Activated T-cell treated with anti-CD3 and anti-CD28 coated beads, Interleukin-2, amount 50 U/mL, for 24 hours (primary cell): Measurements from ENCODE around the gene CTBS.
A peak's percentile ranks its signal among the peaks of the same experiment; 100 is the strongest.
"Not testable (repeated sequence)": the region's sequence is repeated elsewhere in the genome, so short reads cannot be mapped to it uniquely, and the experiment has no call there.

ENCODE experiments used
- DNase-seq: peaks from one replicate; pipeline ENCODE4 v3.0.0-alpha.2; 2020
- H3K27ac Mint-ChIP-seq: 2 replicates; pipeline ENCODE4 v1.8.0; 2020; ENCODE audit warnings: mild to moderate bottlenecking, mixed read lengths
- H3K27me3 Mint-ChIP-seq: 2 replicates; pipeline ENCODE4 v1.8.0; 2020; ENCODE audit warnings: mixed read lengths
- H3K36me3 Mint-ChIP-seq: 2 replicates; pipeline ENCODE4 v1.8.0; 2020; ENCODE audit warnings: low read depth, mixed read lengths
- H3K4me1 Mint-ChIP-seq: 2 replicates; pipeline ENCODE4 v1.8.0; 2020; ENCODE audit warnings: low read depth, mixed read lengths
- H3K4me3 Mint-ChIP-seq: 2 replicates; pipeline ENCODE4 v1.8.0; 2020; ENCODE audit warnings: mild to moderate bottlenecking, moderate library complexity, mixed read lengths
- H3K9me3 Mint-ChIP-seq: 2 replicates; pipeline ENCODE4 v1.8.0; 2020; ENCODE audit warnings: mixed read lengths

The CTBS gene

DNA sequence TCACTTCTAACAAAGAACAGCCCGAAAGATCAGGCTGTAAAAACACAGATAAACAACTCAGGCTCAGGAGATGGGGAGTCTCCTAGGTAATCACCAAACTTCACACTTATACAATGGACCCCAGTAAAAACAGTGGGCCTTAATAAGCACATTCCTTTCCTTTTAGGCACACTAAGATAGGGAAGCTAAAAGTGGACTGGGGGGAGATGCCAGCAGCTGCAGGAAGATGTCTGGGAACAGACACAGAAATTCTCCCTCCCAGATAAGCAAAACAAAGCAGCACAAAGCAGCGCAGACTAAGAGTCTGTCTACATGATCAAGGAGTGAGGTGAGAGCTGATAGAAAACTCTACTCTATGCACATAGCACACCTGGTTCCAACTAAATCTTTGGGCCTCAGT, 29.0 kb upstream of the CTBS start:
- H3K36me3 Mint-ChIP-seq = peaks cover 21% of the 10 kb centered on the region
- H3K27ac Mint-ChIP-seq = no peak overlapping the region
- H3K9me3 Mint-ChIP-seq = peaks cover 27% of the 10 kb centered on the region
- no peak for DNase-seq
- no peak overlapping the region for H3K4me3 Mint-ChIP-seq
- no peaks in the 10 kb centered on the region for H3K27me3 Mint-ChIP-seq
- peaks cover 25% of the 10 kb centered on the region for H3K4me1 Mint-ChIP-seq

DNA sequence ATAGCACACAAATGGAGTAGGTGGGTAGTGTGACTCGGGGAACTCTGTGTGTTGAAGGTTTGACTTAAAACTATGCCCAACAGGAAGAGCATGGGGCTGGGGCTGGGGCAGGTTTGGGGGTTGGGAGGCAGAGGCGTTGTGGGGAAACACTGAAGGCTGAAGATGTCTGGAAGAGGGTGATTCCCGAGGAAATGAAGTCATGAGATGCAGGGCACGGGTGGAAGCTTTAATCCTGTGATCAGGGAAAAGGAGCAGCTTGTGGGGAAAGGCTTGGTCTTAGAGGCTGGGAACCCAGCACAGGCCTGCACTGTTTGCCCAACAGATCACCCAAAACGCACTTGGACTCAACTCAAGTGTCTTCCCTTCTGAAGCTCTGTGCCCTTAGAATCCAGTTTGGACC, 26.6 kb upstream of the CTBS start:
- H3K27ac Mint-ChIP-seq = no peak overlapping the region
- H3K36me3 Mint-ChIP-seq = peaks cover 18% of the 10 kb centered on the region
- H3K4me3 Mint-ChIP-seq = no peak overlapping the region
- no peaks in the 10 kb centered on the region for H3K27me3 Mint-ChIP-seq
- H3K9me3 Mint-ChIP-seq = peaks cover 18% of the 10 kb centered on the region
- DNase-seq = no peak
- H3K4me1 Mint-ChIP-seq = peaks cover 34% of the 10 kb centered on the region

DNA sequence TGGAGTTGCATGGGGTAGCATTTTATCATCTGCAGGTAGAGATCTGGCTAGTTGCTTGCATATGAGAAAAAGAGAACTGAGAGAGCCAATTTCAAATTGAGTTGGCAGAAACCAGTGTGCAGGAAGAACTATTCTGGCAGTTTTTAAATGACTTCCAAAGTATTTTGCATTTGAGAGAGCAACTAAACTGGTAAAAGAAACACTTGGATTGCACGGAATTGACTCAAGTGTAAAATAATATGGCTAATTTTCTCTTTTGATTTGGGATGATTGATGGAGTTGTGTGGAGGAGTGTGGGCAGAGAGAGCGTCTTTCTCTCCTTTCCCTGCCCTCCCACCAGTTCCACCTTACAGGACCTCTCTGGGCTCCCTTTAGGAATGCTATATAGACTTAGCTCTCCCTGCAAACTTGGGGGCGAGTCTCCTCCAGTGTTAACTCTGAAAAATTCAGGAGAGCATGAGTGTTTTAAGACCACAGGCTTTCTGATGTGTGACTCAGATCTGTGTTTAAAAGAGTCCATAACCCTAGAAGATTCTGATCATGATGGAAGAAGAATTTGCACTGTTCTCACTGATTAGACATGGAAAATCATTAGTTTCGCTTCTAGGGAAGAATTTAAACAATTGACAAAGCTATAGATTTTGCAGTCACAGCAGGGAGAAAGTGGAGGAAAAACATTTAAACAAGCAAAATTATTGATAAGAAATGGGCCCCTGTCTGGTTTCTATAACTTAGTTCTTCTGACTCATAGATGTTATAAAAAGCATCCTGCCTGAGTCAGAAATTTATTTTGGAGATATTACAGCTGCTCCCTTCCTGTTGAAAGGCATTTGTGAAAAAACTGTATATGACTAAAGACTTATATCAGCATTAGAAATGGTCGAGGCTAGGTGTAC, 24.9 kb upstream of the CTBS start:
- H3K9me3 Mint-ChIP-seq = peaks cover 2% of the 10 kb centered on the region
- DNase-seq = no peak
- peaks cover under 1% of the 10 kb centered on the region for H3K36me3 Mint-ChIP-seq
- H3K4me3 Mint-ChIP-seq = peak overlapping the region; percentile 32
- peaks cover 34% of the 10 kb centered on the region for H3K4me1 Mint-ChIP-seq
- no peaks in the 10 kb centered on the region for H3K27me3 Mint-ChIP-seq
- peak overlapping the region; percentile 89 for H3K27ac Mint-ChIP-seq

DNA sequence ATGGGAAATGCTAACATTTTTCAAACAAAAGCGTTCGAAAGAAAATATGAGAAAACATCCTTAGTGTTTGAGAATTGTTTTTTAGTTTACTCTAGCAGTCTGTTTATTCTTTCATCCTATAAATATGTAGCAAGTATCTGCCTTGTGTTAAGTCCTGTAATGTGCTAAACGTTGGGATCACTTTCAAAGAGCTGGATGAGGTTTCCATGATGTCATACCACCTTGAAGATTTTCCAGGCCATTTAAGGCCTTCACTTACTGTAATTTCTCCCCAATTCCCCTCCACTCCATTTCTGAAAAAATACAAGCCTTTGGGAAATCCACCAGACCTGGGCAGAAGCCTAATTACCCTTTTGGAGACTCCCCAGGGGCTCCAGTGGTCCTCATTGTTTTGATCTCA, 24.2 kb upstream of the CTBS start:
- H3K36me3 Mint-ChIP-seq = no peaks in the 10 kb centered on the region
- no peak overlapping the region for H3K4me3 Mint-ChIP-seq
- H3K4me1 Mint-ChIP-seq = peaks cover 34% of the 10 kb centered on the region
- H3K9me3 Mint-ChIP-seq = no peaks in the 10 kb centered on the region
- no peaks in the 10 kb centered on the region for H3K27me3 Mint-ChIP-seq
- no peak for DNase-seq
- peak overlapping the region; percentile 89 for H3K27ac Mint-ChIP-seq

DNA sequence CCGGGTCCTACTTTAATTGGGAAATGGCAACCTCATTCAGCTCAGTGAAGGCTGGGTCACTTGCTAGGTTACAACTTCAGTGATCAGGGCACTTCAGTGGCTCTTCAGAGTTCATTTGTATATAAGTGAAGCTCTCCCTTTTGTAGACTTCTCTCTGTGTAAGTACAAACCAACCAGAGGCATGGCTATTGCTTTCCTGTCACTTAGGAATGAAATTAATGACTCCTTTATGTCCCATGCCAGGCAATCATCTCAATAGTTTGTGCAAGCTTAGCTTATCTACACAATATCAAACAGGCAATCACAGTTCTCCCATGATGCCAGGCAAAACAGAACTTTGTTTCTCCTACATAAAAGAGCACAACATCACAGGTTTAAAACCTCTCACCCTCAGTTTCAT, 22.8 kb upstream of the CTBS start:
- no peak for DNase-seq
- no peak overlapping the region for H3K27ac Mint-ChIP-seq
- H3K36me3 Mint-ChIP-seq = no peaks in the 10 kb centered on the region
- no peak overlapping the region for H3K4me3 Mint-ChIP-seq
- no peaks in the 10 kb centered on the region for H3K9me3 Mint-ChIP-seq
- peaks cover 34% of the 10 kb centered on the region for H3K4me1 Mint-ChIP-seq
- H3K27me3 Mint-ChIP-seq = peaks cover 2% of the 10 kb centered on the region

DNA sequence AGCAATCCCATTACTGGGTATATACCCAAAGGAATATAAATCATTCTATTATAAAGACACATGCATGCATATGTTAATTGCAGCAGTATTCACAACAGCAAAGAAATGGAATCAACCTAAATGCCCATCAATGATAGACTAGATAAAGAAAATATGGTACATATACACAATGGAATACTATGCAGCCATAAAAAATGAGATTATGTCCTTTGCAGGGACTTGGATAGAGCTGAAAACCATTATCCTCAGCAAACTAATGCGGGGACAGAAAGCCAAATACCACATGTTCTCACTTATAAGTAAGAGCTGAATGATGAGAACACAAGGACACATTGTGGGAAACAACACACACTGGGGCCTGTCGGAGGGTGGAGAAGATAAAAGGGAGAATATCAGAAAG, 20.7 kb upstream of the CTBS start:
- peaks cover 25% of the 10 kb centered on the region for H3K4me1 Mint-ChIP-seq
- H3K27ac Mint-ChIP-seq, H3K4me3 Mint-ChIP-seq, DNase-seq, H3K36me3 Mint-ChIP-seq, H3K9me3 Mint-ChIP-seq: not testable (repeated sequence)
- H3K27me3 Mint-ChIP-seq = peaks cover 14% of the 10 kb centered on the region

DNA sequence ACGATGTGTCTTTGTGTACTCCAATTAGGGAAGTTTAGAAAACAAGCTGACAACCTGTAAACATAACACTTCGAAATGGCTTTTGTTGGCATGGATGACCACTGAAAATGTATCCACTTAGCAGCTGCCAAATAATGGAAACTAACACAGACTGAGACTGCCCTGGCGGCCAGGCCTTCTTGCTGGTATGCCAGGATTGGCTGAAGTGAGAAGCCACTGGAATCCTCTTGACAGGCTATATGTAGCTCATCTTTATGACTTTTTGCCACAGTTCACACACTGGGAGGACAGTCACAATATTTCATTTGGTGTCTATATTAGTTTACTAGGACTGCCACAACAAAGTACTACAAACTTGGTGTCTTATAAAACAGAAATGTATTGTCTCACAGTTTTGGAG, 12.9 kb upstream of the CTBS start:
- no peak for DNase-seq
- Mint-ChIP-seq H3K27me3 (peaks cover 34% of the 10 kb centered on the region), H3K4me3 (no peak overlapping the region), H3K4me1 (no peaks in the 10 kb centered on the region), H3K9me3 (no peaks in the 10 kb centered on the region), H3K27ac (no peak overlapping the region), H3K36me3 (no peaks in the 10 kb centered on the region)

DNA sequence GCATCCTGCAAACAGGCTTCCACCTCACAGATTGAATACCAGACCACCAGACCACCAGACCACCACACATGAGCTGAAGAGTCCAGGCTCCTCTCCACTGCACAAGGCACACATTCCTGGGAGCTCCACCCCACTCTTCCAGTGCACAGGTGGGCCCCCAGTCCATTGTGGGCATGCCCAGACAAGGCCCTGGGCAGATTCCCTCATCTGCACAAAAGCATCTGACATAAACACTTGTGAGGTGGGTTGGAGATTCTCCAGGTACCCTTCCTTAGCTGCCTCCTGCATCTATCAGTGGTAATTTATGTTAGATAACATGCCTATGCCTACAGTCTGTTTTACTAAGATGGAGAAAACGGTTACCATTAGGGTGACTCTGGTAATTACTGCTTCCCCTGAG, 11.6 kb upstream of the CTBS start:
- Mint-ChIP-seq H3K4me3 (no peak overlapping the region), H3K27me3 (peaks cover 28% of the 10 kb centered on the region), H3K36me3 (no peaks in the 10 kb centered on the region), H3K9me3 (no peaks in the 10 kb centered on the region), H3K4me1 (no peaks in the 10 kb centered on the region), H3K27ac (no peak overlapping the region)
- DNase-seq = no peak

DNA sequence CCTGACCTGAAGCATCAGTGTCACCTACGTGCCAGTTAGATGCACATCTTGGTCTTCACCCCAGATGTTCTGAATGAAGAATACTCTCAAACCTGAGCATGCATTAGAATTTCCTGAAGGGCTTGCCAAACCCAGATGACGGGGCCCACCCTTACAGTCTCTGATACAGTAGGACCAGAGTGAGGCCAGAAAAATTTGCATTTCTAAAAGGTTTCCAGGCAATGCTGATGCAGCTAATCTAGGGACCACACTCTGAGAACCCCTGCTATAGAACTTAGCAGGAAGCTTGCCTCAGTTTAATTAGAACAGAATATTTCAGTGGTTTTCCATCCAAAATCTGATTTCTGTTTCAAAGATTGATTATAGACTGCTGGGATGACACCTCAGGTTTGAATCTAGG, 9.9 kb upstream of the CTBS start:
- DNase-seq = no peak
- Mint-ChIP-seq H3K4me3 (no peak overlapping the region), H3K9me3 (no peaks in the 10 kb centered on the region), H3K27ac (no peak overlapping the region), H3K36me3 (no peaks in the 10 kb centered on the region), H3K4me1 (no peaks in the 10 kb centered on the region), H3K27me3 (peaks cover 16% of the 10 kb centered on the region)

DNA sequence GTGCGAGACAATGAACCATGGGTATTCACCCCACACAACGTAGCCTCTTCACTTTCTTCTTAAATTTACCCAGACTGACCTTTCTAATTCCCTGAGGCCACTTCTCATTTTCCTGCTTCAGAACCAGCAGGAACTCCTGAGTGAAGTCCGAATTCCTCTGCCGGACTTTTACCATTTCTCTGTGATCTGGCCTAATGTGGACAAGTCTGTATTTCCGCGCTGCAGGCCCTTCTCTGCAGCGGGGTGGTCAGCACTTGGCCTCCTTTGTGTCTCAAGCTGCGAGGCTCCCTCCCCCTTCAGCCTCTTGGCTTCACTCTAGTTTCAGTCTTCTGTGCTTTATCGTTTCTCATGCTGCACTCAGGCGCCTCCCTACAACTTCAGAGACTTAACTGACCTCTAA, 9.4 kb upstream of the CTBS start:
- no peak for DNase-seq
- Mint-ChIP-seq H3K27me3 (peaks cover 13% of the 10 kb centered on the region), H3K36me3 (no peaks in the 10 kb centered on the region), H3K4me1 (no peaks in the 10 kb centered on the region), H3K9me3 (no peaks in the 10 kb centered on the region), H3K4me3 (no peak overlapping the region), H3K27ac (no peak overlapping the region)

DNA sequence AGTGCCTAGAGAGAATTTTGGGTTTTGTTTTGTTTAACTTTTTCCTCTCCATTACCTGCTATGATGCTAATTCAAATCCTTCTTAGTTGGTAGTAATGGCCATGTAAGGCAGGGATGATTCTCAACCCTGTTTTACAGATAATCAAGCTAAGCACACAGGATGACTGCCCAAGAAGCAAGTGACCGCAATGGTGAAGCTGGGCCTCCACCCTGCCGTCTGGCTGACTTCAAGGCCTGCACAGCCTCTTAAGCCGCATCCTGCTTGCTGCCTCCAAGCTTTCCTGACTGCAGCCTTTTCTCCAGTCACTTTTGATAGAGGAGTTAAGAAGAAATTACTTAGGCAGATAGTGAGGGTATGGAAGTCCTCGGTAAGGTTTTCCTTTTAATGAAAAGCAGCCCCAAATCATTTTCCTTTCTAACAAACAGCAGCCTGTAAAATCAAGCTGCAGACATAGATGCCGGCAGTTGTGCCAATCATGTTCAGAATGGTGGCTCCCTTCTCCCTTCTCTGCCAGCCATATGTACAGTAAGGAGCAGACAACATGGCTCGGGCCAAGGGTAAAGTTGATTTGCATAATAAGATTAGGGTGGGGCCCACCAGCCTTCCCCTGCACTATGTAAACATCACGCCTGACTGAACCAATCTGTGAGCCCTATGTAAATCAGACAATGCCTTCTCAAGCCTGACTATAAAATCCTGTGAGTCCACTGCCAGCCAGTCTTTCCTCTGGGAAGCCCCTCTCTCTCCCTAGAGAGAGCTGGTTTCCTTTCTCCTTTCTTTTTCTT, 8.8 kb upstream of the CTBS start:
- H3K4me3 Mint-ChIP-seq = no peak overlapping the region
- no peak for DNase-seq
- H3K27me3 Mint-ChIP-seq = peaks cover 8% of the 10 kb centered on the region
- H3K27ac Mint-ChIP-seq = no peak overlapping the region
- H3K4me1 Mint-ChIP-seq = no peaks in the 10 kb centered on the region
- H3K9me3 Mint-ChIP-seq = no peaks in the 10 kb centered on the region
- H3K36me3 Mint-ChIP-seq = no peaks in the 10 kb centered on the region

DNA sequence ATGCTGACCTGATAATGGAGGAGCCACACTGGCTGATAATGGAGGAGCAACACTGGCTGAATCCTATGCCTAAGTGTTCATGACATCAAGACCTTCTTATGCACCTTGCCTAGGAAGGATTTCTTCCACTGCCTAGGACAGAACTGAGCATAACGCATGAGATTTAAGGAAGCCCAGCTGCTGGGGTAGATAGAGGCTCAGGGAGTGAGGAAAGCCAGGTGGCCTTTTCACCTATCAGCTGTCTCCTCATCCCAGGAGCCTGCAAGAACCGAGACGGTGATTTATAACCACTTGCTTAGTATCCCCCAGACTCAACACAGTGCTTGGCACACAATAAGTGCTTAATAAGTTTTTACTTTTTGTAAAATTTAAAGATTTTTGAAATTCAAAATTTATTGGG, 7.4 kb upstream of the CTBS start:
- Mint-ChIP-seq H3K9me3 (no peaks in the 10 kb centered on the region), H3K36me3 (no peaks in the 10 kb centered on the region), H3K27ac (no peak overlapping the region), H3K4me3 (no peak overlapping the region), H3K27me3 (peaks cover 4% of the 10 kb centered on the region), H3K4me1 (no peaks in the 10 kb centered on the region)
- DNase-seq = no peak

DNA sequence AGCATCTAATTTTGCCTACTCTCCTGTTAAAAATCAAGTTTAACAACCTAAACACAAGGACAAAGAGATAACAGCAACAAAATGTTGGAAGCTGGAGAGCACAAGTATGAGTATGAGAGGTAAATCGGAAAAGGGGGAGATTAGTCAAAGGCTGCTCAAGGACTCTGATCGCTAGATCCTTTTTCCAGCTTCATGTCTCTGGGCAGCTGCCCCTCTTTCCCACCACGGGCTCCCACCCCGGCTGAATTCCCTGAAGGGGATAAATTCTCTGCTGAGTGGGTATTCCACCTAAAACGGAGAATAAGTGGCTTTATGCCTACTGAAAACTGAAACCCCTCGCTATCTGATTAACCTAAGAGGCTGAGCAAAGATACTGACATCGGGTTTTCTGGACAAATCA, 696 bp upstream of the CTBS start:
- peaks cover 5% of the 10 kb centered on the region for H3K9me3 Mint-ChIP-seq
- H3K36me3 Mint-ChIP-seq = peaks cover 38% of the 10 kb centered on the region
- H3K4me1 Mint-ChIP-seq = peaks cover 45% of the 10 kb centered on the region
- H3K27me3 Mint-ChIP-seq = no peaks in the 10 kb centered on the region
- DNase-seq = no peak
- peak overlapping the region; percentile 95 for H3K4me3 Mint-ChIP-seq
- H3K27ac Mint-ChIP-seq = peak overlapping the region; percentile 100

DNA sequence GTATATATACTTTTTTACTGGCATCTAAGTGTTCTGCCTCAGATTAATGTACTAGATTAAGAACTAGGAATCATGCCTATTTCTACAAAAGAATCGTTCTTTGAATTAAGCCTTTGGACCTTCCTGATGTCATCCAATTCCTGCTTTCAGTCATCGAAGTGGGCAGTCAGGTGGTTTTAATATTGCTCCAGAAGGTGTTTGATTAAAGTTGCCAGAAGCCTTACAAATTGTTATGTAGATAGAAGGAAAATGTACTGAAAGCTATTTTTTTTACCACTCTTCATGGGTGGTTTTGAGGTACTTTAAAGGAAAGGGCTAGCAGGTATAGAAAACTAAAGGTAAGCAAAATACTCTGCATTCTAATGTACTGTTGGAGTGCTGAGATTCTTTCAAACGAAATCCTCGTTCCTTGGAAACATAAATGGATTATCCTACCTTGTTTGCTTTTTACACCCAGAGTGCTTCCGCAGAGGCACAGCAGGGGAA, 716 bp downstream of the CTBS start:
- Mint-ChIP-seq H3K4me3 (peak overlapping the region; percentile 95), H3K27ac (peak overlapping the region; percentile 100), H3K27me3 (no peaks in the 10 kb centered on the region), H3K9me3 (peaks cover 5% of the 10 kb centered on the region), H3K4me1 (peaks cover 51% of the 10 kb centered on the region), H3K36me3 (peaks cover 51% of the 10 kb centered on the region)
- no peak for DNase-seq

DNA sequence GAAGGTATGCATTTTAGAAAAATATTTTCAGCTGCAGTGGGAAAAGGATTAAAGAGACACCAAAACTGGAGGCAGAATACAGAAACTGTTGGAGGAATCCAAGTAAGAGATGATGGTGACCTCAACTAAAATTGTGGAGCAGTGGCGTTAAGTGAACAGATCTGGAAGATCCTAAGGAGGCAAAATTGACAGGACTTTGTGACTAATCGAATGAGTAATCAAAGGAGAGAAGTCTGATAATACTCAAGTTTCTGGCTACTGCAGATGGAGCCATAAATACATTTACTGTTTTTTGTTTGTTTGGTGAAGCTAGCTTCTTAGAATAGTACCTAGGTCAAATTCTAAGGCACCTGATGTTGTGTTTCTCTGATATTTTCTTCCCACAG, 3.1 kb downstream of the CTBS start:
- Mint-ChIP-seq H3K9me3 (peaks cover 5% of the 10 kb centered on the region), H3K4me3 (no peak overlapping the region), H3K4me1 (peaks cover 60% of the 10 kb centered on the region), H3K36me3 (peaks cover 67% of the 10 kb centered on the region), H3K27ac (peak overlapping the region; percentile 13), H3K27me3 (no peaks in the 10 kb centered on the region)
- no peak for DNase-seq
